B cell (primary cell): ENCODE data around the gene CHTF18. TPM values are rescaled to one million over a fixed set of nuclear protein-coding genes. Genes with fewer than 3 reads are reported as not detected.

ENCODE experiments used
- ATAC-seq: fragments of 200-7000 bp; cut with Tn5 transposase; one replicate; pipeline ENCODE4 v1.10.0; 2021; ENCODE audit warnings: low read depth, mild to moderate bottlenecking, moderate number of reproducible peaks, moderate library complexity
- CTCF ChIA-PET: fragments of 350-600 bp; sonication (Branson Sonifier 250); formaldehyde crosslinking; loops from one replicate; lab custom pipeline; 2021; ENCODE audit warnings: antibody characterized with exemption, inconsistent platforms; lab: Charles Lee
- POLR2A ChIA-PET: fragments of 350-600 bp; sonication (Branson Sonifier 250); formaldehyde crosslinking; loops from one replicate; lab custom pipeline; 2021; ENCODE audit warnings: antibody characterized with exemption; lab: Charles Lee
- DNase-seq: peaks from one replicate; pipeline ENCODE4 v3.0.0; 2013
- H2AFZ ChIP-seq: 2 replicates; pipeline ENCODE4 v1.6.1; 2012; ENCODE audit warnings: mild to moderate bottlenecking, low read depth, low read length; ENCODE audit not compliant: insufficient read depth, poor library complexity, severe bottlenecking
- H3K27ac ChIP-seq, 2 donors: 1 replicate in 1 of 2; 2 replicates in 1 of 2; pipeline ENCODE4 v1.5.1; 2012 to 2013; ENCODE audit warnings: low read length in 2 of 2, mild to moderate bottlenecking in 2 of 2, moderate library complexity in 1 of 2
- H3K27me3 ChIP-seq, 4 experiments: fragments of 200-600 bp in 1 of 4; sonication (generic) in 1 of 4; replicated peaks in 1 of 4; 1 replicate in 2 of 4; 2 replicates in 2 of 4; pipeline versions ENCODE4 v1.6.1 to v1.7.0; 2013 to 2016; ENCODE audit warnings: low read length in 3 of 4, mild to moderate bottlenecking in 2 of 4, mixed read lengths in 1 of 4, moderate library complexity in 1 of 4; ENCODE audit not compliant: insufficient read depth in 4 of 4, control insufficient read depth in 3 of 4; ENCODE audit errors: control extremely low read depth in 1 of 4
- H3K36me3 ChIP-seq, 2 experiments: replicated peaks in 1 of 2; 1 replicate in 1 of 2; 2 replicates in 1 of 2; pipeline versions ENCODE4 v1.6.1 to v1.7.1; 2013; ENCODE audit warnings: low read length in 1 of 2; ENCODE audit not compliant: insufficient read depth in 2 of 2, control insufficient read depth in 1 of 2; ENCODE audit errors: control extremely low read depth in 1 of 2, extremely low read depth in 1 of 2
- H3K4me1 ChIP-seq, 2 donors: fragments of 200-600 bp in 1 of 2; sonication (generic) in 1 of 2; 1 replicate in 1 of 2; 2 replicates in 1 of 2; pipeline versions ENCODE4 v1.5.1 to v1.6.1; 2013 to 2017; ENCODE audit warnings: low read length in 2 of 2; ENCODE audit not compliant: control insufficient read depth in 2 of 2, insufficient read depth in 2 of 2
- H3K4me2 ChIP-seq: replicated peaks from 2 replicates; pipeline ENCODE3; 2012; ENCODE audit warnings: mild to moderate bottlenecking, low read depth, low read length; ENCODE audit not compliant: poor library complexity, severe bottlenecking
- H3K4me3 ChIP-seq, 5 experiments: fragments of 200-600 bp in 1 of 5; sonication (generic) in 1 of 5; 1 replicate in 3 of 5; 2 replicates in 2 of 5; pipeline versions ENCODE4 v1.5.1 to v1.7.0; 2011 to 2016; ENCODE audit warnings: low read length in 4 of 5, mild to moderate bottlenecking in 4 of 5, low read depth in 2 of 5, control low read depth in 1 of 5, moderate library complexity in 1 of 5; ENCODE audit not compliant: insufficient read depth in 1 of 5; ENCODE audit errors: control extremely low read depth in 1 of 5, extremely low read depth in 1 of 5
- H3K79me2 ChIP-seq: fragments of 200-600 bp; sonication (generic); one replicate; pipeline ENCODE4 v1.6.0; 2016; ENCODE audit warnings: low read length; ENCODE audit not compliant: control insufficient read depth, insufficient read depth
- H3K9ac ChIP-seq: fragments of 200-600 bp; sonication (generic); 2 replicates; pipeline ENCODE4 v1.6.1; 2017; ENCODE audit warnings: mild to moderate bottlenecking, low read length, moderate library complexity
- H3K9me3 ChIP-seq, 3 donors: one replicate each; pipeline versions ENCODE4 v1.6.1 to v1.7.1; 2013; ENCODE audit warnings: low read length in 2 of 3; ENCODE audit not compliant: control insufficient read depth in 2 of 3, insufficient read depth in 1 of 3; ENCODE audit errors: control extremely low read depth in 1 of 3
- H4K20me1 ChIP-seq: 2 replicates; pipeline ENCODE4 v1.6.0; 2012; ENCODE audit warnings: mild to moderate bottlenecking, low read length; ENCODE audit not compliant: insufficient read depth, control insufficient read depth, poor library complexity, severe bottlenecking
- H3K27ac Mint-ChIP-seq: one replicate; pipeline ENCODE4 v1.8.0; 2021; ENCODE audit warnings: mixed read lengths
- H3K27me3 Mint-ChIP-seq: one replicate; pipeline ENCODE4 v1.8.0; 2021; ENCODE audit warnings: mixed read lengths
- H3K4me1 Mint-ChIP-seq: one replicate; pipeline ENCODE4 v1.8.0; 2021; ENCODE audit warnings: mixed read lengths
- H3K4me3 Mint-ChIP-seq: one replicate; pipeline ENCODE4 v1.8.0; 2021; ENCODE audit warnings: mixed read lengths
- H3K9me3 Mint-ChIP-seq: one replicate; pipeline ENCODE4 v1.8.0; 2022; ENCODE audit warnings: mixed read lengths; ENCODE audit not compliant: insufficient read depth
- CTCF ChIP-seq: fragments of 200-600 bp; IDR thresholded peaks from one replicate; pipeline ENCODE4 v1.8.0; 2022; ENCODE audit warnings: antibody characterized with exemption, mild to moderate bottlenecking
- EZH2 ChIP-seq: IDR thresholded peaks from 2 replicates; pipeline ENCODE4 v1.6.1; 2012; ENCODE audit warnings: borderline replicate concordance, low read depth, mild to moderate bottlenecking, moderate library complexity, low read length; ENCODE audit not compliant: insufficient read depth, poor library complexity, severe bottlenecking
- WGBS: methylation state at CpG from one replicate; pipeline ENCODE4 v1.1.5; 2013; ENCODE audit warnings: missing lambda C conversion rate; ENCODE audit not compliant: insufficient coverage; 5-methylcytosine and 5-hydroxymethylcytosine counted together
- intact Hi-C: fragments of 100-400 bp; cut with micrococcal nuclease; formaldehyde crosslinking; loops from one replicate; pipeline ENCODE4 v1.10.0; 2022
- polyA plus RNA-seq: library from polyadenylated mRNA; depleted of rRNA; stranded (reverse); fragments of >200 nt; gene quantifications from 2 replicates; pipeline ENCODE4 v1.2.3, GENCODE V29; 2012
- total RNA-seq, 2 donors: library from RNA; stranded (reverse); fragments of 120-200 nt in 1 of 2; gene quantifications; 1 replicate in 1 of 2; 2 replicates in 1 of 2; pipeline versions ENCODE4 v1.2.3 to v1.2.4, GENCODE V29; 2013 to 2022

CHTF18 gene
- total and polyA plus RNA-seq, 2 donors (not counting 1 experiment from before 2014, with no cell fraction given) = 72.3 to 76.1 TPM

- H3K79me2 ChIP-seq = no peaks in the 10 kb centered on the region
- DNase-seq (no peak), ATAC-seq (no peak)
- H3K27ac ChIP-seq = no peak overlapping the region
- no peaks in the 10 kb centered on the region for H4K20me1 ChIP-seq
- Mint-ChIP-seq H3K27me3 (peaks cover 14% of the 10 kb centered on the region), H3K27ac (no peak overlapping the region), H3K4me1 (peaks cover 1% of the 10 kb centered on the region), H3K4me3 (no peak overlapping the region), H3K9me3 (peaks cover 3% of the 10 kb centered on the region)
- POLR2A ChIA-PET = no interaction called here
- peaks cover 0 to 2% (median 0%) of the 10 kb centered on the region in 4 experiments for H3K27me3 ChIP-seq
- no peak overlapping the region for H3K4me2 ChIP-seq
- intact Hi-C loops = no loop called here
- CTCF ChIA-PET = no interaction called here
- no peak for TF ChIP-seq CTCF
- TF ChIP-seq EZH2 = no peak
- no peak overlapping the region for H2AFZ ChIP-seq
- H3K9ac ChIP-seq = no peak overlapping the region
- H3K4me1 ChIP-seq = peaks cover 4 to 6% of the 10 kb centered on the region in 2 donors
- 99% methylated on average over 31 of the region's 34 CpGs for WGBS
- H3K4me3 ChIP-seq = no peak overlapping the region
- peaks cover 0 to 4% (median 0%) of the 10 kb centered on the region in 3 donors for H3K9me3 ChIP-seq
- H3K36me3 ChIP-seq = no peaks in the 10 kb centered on the region
These were observed 29.1 kb upstream of the CHTF18 start for GRCh38 chr16:759110-759910.

- Mint-ChIP-seq H3K27me3 (peaks cover 14% of the 10 kb centered on the region), H3K4me3 (no peak overlapping the region), H3K9me3 (peaks cover 3% of the 10 kb centered on the region), H3K27ac (no peak overlapping the region), H3K4me1 (no peaks in the 10 kb centered on the region)
- no peak overlapping the region for H3K4me3 ChIP-seq
- no peaks in the 10 kb centered on the region for H3K36me3 ChIP-seq
- WGBS = 87% methylated on average over 15 of the region's 15 CpGs
- TF ChIP-seq CTCF (no peak), EZH2 (no peak)
- no peaks in the 10 kb centered on the region for H3K79me2 ChIP-seq
- H2AFZ ChIP-seq = no peak overlapping the region
- no peaks in the 10 kb centered on the region for H4K20me1 ChIP-seq
- ChIA-PET POLR2A (no interaction called here), CTCF (no interaction called here)
- peaks cover 0 to 2% (median 0%) of the 10 kb centered on the region in 4 experiments for H3K27me3 ChIP-seq
- no peak overlapping the region for H3K4me2 ChIP-seq
- intact Hi-C loops = no loop called here
- DNase-seq (no peak), ATAC-seq (no peak)
- H3K9ac ChIP-seq = no peak overlapping the region
- peaks cover 0 to 1% of the 10 kb centered on the region in 2 donors for H3K4me1 ChIP-seq
- no peak overlapping the region for H3K27ac ChIP-seq
- H3K9me3 ChIP-seq = peaks cover 0 to 4% (median 0%) of the 10 kb centered on the region in 3 donors
These were observed 28.4 kb upstream of the CHTF18 start for GRCh38 chr16:760065-760464.
